ENCODE data around the gene TNFRSF8.

DNA sequence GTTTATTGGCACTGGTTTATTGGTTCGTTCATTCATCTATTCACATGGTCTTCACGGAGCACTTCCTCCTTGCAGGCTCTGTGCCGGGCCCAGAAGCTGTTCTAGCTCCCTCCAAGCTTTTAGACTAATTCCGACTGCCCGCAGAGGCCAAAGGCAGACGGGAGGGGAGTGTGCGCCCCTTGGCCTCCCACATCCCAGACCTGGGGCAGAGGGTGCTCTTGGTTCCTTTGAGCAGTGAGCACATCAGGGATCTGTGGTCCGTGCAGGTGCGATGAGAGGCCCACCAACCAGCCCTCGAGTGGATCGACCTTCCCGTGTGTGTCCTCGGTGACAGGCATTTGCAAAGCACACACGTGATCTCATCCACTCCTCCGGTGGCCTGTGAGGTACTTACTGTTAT lies 65.0 kb downstream of the TNFRSF8 start:
- TF ChIP-seq, protein P1, sequence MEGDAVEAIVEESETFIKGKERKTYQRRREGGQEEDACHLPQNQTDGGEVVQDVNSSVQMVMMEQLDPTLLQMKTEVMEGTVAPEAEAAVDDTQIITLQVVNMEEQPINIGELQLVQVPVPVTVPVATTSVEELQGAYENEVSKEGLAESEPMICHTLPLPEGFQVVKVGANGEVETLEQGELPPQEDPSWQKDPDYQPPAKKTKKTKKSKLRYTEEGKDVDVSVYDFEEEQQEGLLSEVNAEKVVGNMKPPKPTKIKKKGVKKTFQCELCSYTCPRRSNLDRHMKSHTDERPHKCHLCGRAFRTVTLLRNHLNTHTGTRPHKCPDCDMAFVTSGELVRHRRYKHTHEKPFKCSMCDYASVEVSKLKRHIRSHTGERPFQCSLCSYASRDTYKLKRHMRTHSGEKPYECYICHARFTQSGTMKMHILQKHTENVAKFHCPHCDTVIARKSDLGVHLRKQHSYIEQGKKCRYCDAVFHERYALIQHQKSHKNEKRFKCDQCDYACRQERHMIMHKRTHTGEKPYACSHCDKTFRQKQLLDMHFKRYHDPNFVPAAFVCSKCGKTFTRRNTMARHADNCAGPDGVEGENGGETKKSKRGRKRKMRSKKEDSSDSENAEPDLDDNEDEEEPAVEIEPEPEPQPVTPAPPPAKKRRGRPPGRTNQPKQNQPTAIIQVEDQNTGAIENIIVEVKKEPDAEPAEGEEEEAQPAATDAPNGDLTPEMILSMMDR (conservative IDR thresholded peaks at IDR 0.05 in 1 of 2, IDR thresholded peaks at IDR 0.05 in 1 of 2; ENCODE audit: extremely low read depth in 1 of 2, insufficient read depth in 1 of 2, low read depth in 1 of 2, low read length in 2 of 2) = no peak
- TF ChIP-seq EZH2 (IDR thresholded peaks at IDR 0.05; ENCODE audit: borderline replicate concordance, low read length) = no peak

Data from mammary epithelial cell (primary cell).